ENCODE data around the gene CORO1C. TPM values are rescaled to one million over a fixed set of nuclear protein-coding genes. Genes with fewer than 3 reads are reported as not detected.

Gene CORO1C
- total and polyA plus RNA-seq, 2 donors (not counting 3 experiments of a cell fraction or from before 2014, with no cell fraction given), result 150 to 240 TPM

GRCh38 chr12:108602976-108603704 lies 128.2 kb downstream of the CORO1C start:
- H3K4me1 ChIP-seq (ENCODE audit: control insufficient read depth, extremely low read depth, insufficient read depth, low read length), result no peaks in the 10 kb centered on the region
- CTCF ChIA-PET, result no interaction called here
- POLR2A ChIA-PET, result no interaction called here
- no peak overlapping the region for H3K4me2 ChIP-seq (ENCODE audit: insufficient read depth, low read length)
- TF ChIP-seq GATA2 (IDR thresholded peaks at IDR 0.05; ENCODE audit: insufficient read depth, insufficient read length, low read depth, low read length), result no peak
- no peak for TF ChIP-seq EZH2 (IDR thresholded peaks at IDR 0.05; ENCODE audit: borderline replicate concordance, low read depth, low read length, severe bottlenecking)
- no peak for TF ChIP-seq POLR2A (IDR thresholded peaks at IDR 0.05; ENCODE audit: low read depth, low read length)
- TF ChIP-seq CTCF (IDR thresholded peaks at IDR 0.05; ENCODE audit: extremely low read depth in 1 of 2, insufficient read depth in 1 of 2, low read depth in 1 of 2, low read length in 2 of 2), result no peak
- TF ChIP-seq FOS (IDR thresholded peaks at IDR 0.05; ENCODE audit: borderline replicate concordance, insufficient read depth, low read length), result no peak
- no peak for TF ChIP-seq JUN (IDR thresholded peaks at IDR 0.05; ENCODE audit: borderline replicate concordance, insufficient read depth, insufficient read length, low read depth)
- TF ChIP-seq POLR2AphosphoS5 (IDR thresholded peaks at IDR 0.05; ENCODE audit: insufficient read depth, low read depth, low read length), result no peak
- TF ChIP-seq MYC (IDR thresholded peaks at IDR 0.05; ENCODE audit: low read depth, low read length), result no peak
- TF ChIP-seq MAX (IDR thresholded peaks at IDR 0.05; ENCODE audit: insufficient read depth, insufficient read length), result no peak
- no peaks in the 10 kb centered on the region for H3K36me3 ChIP-seq (ENCODE audit: control insufficient read depth in 2 of 2, extremely low read depth in 1 of 2, insufficient read depth in 2 of 2, low read length in 2 of 2)
- DNase-seq (ENCODE audit: low read depth, low spot score) (no peak), FAIRE-seq (no peak)
- no peak overlapping the region for H2AFZ ChIP-seq (ENCODE audit: low read depth, low read length)
- no peaks in the 10 kb centered on the region for H3K9me3 ChIP-seq (replicated peaks; ENCODE audit: control insufficient read depth, insufficient read depth, low read length)
- no peaks in the 10 kb centered on the region for H3K27me3 ChIP-seq (ENCODE audit: control insufficient read depth in 2 of 2, insufficient read depth in 2 of 2, low read length in 2 of 2)
- no peak overlapping the region for H3K9ac ChIP-seq (replicated peaks; ENCODE audit: extremely low read depth, insufficient read depth, low read length)
- intact Hi-C loops (cut with micrococcal nuclease) (no loop called here), dilution Hi-C loops (cut with MboI; ENCODE audit: extremely low pct_ligation_motif_present, low sequenced_read_pairs) (no loop called here)
- no peak overlapping the region for H3K27ac ChIP-seq (ENCODE audit: insufficient read depth, low read depth, low read length)
- H3K4me3 ChIP-seq (replicated peaks in 1 of 3; ENCODE audit: insufficient read depth in 1 of 3, low read depth in 1 of 3, low read length in 3 of 3), result no peak overlapping the region
- H3K79me2 ChIP-seq (ENCODE audit: control insufficient read depth, insufficient read depth, low read length), result no peaks in the 10 kb centered on the region
- H4K20me1 ChIP-seq (replicated peaks; ENCODE audit: control insufficient read depth, extremely low read depth, insufficient read depth, low read length), result no peaks in the 10 kb centered on the region
- BruUV-seq (replicated peaks), result no TSS peak
- no peaks in the 10 kb centered on the region for H3K9me1 ChIP-seq (replicated peaks; ENCODE audit: control insufficient read depth, extremely low read depth, insufficient read depth, low read length)

Measured in endothelial cell of umbilical vein (primary cell).